Measurements from ENCODE around the gene ODAD2.

GRCh38 chr10:27998178-27998953 is 513 bp downstream of the ODAD2 start:
- no peak for TF ChIP-seq CTCF (IDR thresholded peaks at IDR 0.05)
- no peak for TF ChIP-seq POLR2A (IDR thresholded peaks at IDR 0.05; ENCODE audit: low read depth)
- TF ChIP-seq POLR2AphosphoS5 (IDR thresholded peaks at IDR 0.05): no peak
